ENCODE results near the gene CELF1. TPM values are rescaled to one million over a fixed set of nuclear protein-coding genes. Genes with fewer than 3 reads are reported as not detected.

The CELF1 gene
- total and polyA plus RNA-seq, 10 of the 15 experiments (the other 5 are each of a cell fraction or from before 2014, with no cell fraction given), result 35.3 to 128 (median 85.7) TPM

DNA sequence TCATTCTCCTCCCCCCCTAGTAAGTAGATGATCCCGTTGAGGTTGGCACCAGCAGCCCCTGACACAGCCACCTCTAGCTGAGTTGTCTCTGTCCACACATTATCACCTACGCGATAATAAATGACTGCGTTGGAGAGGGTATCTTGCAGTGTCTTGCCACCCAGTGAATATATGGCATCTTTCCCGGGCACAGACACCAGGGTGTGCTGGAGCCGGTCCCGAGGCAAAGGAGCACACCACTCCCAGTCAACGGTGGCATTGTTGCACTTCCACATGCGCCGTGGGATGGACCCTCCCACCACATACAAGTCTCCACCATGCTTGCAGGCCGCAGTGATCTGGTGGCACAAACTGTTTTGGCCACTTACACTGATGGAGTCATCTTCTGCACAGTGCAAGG, 20.4 kb upstream of the CELF1 start:
- Histone ChIP-seq H2AFZ (ENCODE audit: control insufficient read depth, low read depth, low read length) (no peak overlapping the region), H3K9ac (ENCODE audit: control insufficient read depth, insufficient read depth, low read length) (no peak overlapping the region), H3K4me1 (ENCODE audit: control insufficient read depth, insufficient read depth, low read length) (peaks cover 9% of the 10 kb centered on the region), H3K9me3 (replicated peaks; ENCODE audit: control insufficient read depth, insufficient read depth, low read length) (no peaks in the 10 kb centered on the region), H3K4me3 (no peak overlapping the region), H3K36me3 (ENCODE audit: control insufficient read depth in 2 of 2, insufficient read depth in 2 of 2, low read length in 1 of 2) (peaks cover 10 to 42% of the 10 kb centered on the region in 2 experiments), H3K4me2 (ENCODE audit: control insufficient read depth, insufficient read depth) (no peak overlapping the region; the same call in 1 of the 2 replicates), H4K20me1 (ENCODE audit: control insufficient read depth, insufficient read depth) (0 out of 2 replicates have a peak, but pooled peaks cover 3% of the 10 kb centered on the region), H3K27me3 (replicated peaks in 1 of 2; ENCODE audit: control insufficient read depth in 2 of 2, insufficient read depth in 2 of 2, low read length in 1 of 2) (no peaks in the 10 kb centered on the region), H3K79me2 (ENCODE audit: control insufficient read depth, insufficient read depth, low read length) (peaks cover 16% of the 10 kb centered on the region), H3K27ac (ENCODE audit: control insufficient read depth, insufficient read depth) (no peak overlapping the region)
- SMC1A ChIA-PET (ENCODE audit: uncharacterized antibody, unreplicated experiment), result interaction anchor here (0.9 kb wide), 1 partner anchor 50 kb away, joined by 4 read pairs; no protein-coding TSS in a partner anchor
- ATAC-seq, result no peak
- BruUV-seq (replicated peaks), result TSS peak; percentile 24
- WGBS (ENCODE audit: insufficient coverage, insufficient replicate concordance, low lambda C conversion rate, missing lambda C conversion rate), result 88% methylated on average over 11 of the region's 11 CpGs
- CTCF ChIA-PET, result interaction anchor here (0.6 to 1.0 kb wide), 3 partner anchors 23 to 99 kb away, joined by 3 read pairs; no protein-coding TSS in a partner anchor
- no peak for DNase-seq (ENCODE audit: low read depth, low spot score)
- no peak for FAIRE-seq
- in situ Hi-C loops (cut with MboI), result no loop called here
- RAD21 ChIA-PET (ENCODE audit: unreplicated experiment), result interaction anchor here (1.1 kb wide), 1 partner anchor 61 kb away, joined by 3 read pairs; no protein-coding TSS in a partner anchor
- intact Hi-C loops (cut with micrococcal nuclease; ENCODE audit: unreplicated experiment), result no loop called here
- POLR2A ChIA-PET, result interaction anchor here (0.5 kb wide), 1 partner anchor 98 kb away, joined by 3 read pairs; no protein-coding TSS in a partner anchor
- TF ChIP-seq SUPT20H (IDR thresholded peaks at IDR 0.05; ENCODE audit: borderline replicate concordance, control insufficient read depth, low read depth, low read length) (no peak), FOXM1 (IDR thresholded peaks at IDR 0.05; ENCODE audit: low read depth, low read length) (no peak), HDGF (IDR thresholded peaks at IDR 0.05) (no peak), RUNX3 (IDR thresholded peaks at IDR 0.05; ENCODE audit: low read length) (no peak)
- TF ChIP-seq, protein P1, sequence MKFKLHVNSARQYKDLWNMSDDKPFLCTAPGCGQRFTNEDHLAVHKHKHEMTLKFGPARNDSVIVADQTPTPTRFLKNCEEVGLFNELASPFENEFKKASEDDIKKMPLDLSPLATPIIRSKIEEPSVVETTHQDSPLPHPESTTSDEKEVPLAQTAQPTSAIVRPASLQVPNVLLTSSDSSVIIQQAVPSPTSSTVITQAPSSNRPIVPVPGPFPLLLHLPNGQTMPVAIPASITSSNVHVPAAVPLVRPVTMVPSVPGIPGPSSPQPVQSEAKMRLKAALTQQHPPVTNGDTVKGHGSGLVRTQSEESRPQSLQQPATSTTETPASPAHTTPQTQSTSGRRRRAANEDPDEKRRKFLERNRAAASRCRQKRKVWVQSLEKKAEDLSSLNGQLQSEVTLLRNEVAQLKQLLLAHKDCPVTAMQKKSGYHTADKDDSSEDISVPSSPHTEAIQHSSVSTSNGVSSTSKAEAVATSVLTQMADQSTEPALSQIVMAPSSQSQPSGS (IDR thresholded peaks at IDR 0.05; ENCODE audit: low read length), result no peak
- TF ChIP-seq, protein P2, sequence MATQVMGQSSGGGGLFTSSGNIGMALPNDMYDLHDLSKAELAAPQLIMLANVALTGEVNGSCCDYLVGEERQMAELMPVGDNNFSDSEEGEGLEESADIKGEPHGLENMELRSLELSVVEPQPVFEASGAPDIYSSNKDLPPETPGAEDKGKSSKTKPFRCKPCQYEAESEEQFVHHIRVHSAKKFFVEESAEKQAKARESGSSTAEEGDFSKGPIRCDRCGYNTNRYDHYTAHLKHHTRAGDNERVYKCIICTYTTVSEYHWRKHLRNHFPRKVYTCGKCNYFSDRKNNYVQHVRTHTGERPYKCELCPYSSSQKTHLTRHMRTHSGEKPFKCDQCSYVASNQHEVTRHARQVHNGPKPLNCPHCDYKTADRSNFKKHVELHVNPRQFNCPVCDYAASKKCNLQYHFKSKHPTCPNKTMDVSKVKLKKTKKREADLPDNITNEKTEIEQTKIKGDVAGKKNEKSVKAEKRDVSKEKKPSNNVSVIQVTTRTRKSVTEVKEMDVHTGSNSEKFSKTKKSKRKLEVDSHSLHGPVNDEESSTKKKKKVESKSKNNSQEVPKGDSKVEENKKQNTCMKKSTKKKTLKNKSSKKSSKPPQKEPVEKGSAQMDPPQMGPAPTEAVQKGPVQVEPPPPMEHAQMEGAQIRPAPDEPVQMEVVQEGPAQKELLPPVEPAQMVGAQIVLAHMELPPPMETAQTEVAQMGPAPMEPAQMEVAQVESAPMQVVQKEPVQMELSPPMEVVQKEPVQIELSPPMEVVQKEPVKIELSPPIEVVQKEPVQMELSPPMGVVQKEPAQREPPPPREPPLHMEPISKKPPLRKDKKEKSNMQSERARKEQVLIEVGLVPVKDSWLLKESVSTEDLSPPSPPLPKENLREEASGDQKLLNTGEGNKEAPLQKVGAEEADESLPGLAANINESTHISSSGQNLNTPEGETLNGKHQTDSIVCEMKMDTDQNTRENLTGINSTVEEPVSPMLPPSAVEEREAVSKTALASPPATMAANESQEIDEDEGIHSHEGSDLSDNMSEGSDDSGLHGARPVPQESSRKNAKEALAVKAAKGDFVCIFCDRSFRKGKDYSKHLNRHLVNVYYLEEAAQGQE (IDR thresholded peaks at IDR 0.05; ENCODE audit: low read depth, low read length), result no peak
- TF ChIP-seq, protein P3, sequence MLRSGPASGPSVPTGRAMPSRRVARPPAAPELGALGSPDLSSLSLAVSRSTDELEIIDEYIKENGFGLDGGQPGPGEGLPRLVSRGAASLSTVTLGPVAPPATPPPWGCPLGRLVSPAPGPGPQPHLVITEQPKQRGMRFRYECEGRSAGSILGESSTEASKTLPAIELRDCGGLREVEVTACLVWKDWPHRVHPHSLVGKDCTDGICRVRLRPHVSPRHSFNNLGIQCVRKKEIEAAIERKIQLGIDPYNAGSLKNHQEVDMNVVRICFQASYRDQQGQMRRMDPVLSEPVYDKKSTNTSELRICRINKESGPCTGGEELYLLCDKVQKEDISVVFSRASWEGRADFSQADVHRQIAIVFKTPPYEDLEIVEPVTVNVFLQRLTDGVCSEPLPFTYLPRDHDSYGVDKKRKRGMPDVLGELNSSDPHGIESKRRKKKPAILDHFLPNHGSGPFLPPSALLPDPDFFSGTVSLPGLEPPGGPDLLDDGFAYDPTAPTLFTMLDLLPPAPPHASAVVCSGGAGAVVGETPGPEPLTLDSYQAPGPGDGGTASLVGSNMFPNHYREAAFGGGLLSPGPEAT (IDR thresholded peaks at IDR 0.05; ENCODE audit: low read depth), result no peak
- TF ChIP-seq, protein P4, sequence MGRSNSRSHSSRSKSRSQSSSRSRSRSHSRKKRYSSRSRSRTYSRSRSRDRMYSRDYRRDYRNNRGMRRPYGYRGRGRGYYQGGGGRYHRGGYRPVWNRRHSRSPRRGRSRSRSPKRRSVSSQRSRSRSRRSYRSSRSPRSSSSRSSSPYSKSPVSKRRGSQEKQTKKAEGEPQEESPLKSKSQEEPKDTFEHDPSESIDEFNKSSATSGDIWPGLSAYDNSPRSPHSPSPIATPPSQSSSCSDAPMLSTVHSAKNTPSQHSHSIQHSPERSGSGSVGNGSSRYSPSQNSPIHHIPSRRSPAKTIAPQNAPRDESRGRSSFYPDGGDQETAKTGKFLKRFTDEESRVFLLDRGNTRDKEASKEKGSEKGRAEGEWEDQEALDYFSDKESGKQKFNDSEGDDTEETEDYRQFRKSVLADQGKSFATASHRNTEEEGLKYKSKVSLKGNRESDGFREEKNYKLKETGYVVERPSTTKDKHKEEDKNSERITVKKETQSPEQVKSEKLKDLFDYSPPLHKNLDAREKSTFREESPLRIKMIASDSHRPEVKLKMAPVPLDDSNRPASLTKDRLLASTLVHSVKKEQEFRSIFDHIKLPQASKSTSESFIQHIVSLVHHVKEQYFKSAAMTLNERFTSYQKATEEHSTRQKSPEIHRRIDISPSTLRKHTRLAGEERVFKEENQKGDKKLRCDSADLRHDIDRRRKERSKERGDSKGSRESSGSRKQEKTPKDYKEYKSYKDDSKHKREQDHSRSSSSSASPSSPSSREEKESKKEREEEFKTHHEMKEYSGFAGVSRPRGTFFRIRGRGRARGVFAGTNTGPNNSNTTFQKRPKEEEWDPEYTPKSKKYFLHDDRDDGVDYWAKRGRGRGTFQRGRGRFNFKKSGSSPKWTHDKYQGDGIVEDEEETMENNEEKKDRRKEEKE (IDR thresholded peaks at IDR 0.05), result no peak
- TF ChIP-seq, protein P5, sequence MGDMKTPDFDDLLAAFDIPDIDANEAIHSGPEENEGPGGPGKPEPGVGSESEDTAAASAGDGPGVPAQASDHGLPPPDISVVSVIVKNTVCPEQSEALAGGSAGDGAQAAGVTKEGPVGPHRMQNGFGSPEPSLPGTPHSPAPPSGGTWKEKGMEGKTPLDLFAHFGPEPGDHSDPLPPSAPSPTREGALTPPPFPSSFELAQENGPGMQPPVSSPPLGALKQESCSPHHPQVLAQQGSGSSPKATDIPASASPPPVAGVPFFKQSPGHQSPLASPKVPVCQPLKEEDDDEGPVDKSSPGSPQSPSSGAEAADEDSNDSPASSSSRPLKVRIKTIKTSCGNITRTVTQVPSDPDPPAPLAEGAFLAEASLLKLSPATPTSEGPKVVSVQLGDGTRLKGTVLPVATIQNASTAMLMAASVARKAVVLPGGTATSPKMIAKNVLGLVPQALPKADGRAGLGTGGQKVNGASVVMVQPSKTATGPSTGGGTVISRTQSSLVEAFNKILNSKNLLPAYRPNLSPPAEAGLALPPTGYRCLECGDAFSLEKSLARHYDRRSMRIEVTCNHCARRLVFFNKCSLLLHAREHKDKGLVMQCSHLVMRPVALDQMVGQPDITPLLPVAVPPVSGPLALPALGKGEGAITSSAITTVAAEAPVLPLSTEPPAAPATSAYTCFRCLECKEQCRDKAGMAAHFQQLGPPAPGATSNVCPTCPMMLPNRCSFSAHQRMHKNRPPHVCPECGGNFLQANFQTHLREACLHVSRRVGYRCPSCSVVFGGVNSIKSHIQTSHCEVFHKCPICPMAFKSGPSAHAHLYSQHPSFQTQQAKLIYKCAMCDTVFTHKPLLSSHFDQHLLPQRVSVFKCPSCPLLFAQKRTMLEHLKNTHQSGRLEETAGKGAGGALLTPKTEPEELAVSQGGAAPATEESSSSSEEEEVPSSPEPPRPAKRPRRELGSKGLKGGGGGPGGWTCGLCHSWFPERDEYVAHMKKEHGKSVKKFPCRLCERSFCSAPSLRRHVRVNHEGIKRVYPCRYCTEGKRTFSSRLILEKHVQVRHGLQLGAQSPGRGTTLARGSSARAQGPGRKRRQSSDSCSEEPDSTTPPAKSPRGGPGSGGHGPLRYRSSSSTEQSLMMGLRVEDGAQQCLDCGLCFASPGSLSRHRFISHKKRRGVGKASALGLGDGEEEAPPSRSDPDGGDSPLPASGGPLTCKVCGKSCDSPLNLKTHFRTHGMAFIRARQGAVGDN (IDR thresholded peaks at IDR 0.05), result no peak
